GM12872 (cell line): ENCODE results near the gene CACNG8.

Experiments
- TF ChIP-seq, protein P1 (sequence below): IDR thresholded peaks from 3 replicates; pipeline ENCODE4 v1.5.1; 2011; ENCODE audit warnings: low read depth, mild to moderate bottlenecking, low read length, moderate library complexity; ENCODE audit not compliant: insufficient read depth

The CACNG8 gene

DNA sequence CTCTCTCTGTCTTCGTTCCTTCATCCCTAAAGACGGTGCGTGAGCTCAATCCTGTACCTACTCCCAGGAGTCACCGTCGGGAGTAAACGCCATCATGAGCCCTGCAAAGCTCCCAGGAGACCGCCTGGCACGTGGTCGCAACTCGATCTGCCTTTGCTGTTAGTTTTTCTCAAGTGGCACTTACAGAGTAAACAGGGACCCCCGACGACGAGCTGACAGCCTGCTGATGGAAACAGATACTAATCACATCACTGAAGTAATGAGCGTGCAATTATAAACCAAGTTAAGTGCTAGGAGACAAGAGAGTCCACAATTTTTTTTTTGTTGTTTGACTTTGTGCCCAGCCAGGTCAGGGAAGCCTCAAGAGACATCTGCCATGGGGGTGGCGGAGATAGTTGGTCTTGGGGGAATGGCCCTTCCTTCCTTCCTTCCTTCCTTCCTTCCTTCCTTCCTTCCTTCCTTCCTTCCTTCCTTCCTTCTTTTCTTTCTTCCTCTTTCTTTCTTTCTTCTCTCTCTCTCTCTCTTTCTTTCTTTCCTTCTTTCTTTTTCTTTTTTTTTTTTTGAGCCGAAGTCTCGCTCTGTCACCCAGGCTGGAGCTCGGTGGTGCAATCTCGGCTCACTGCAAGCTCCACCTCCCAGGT, 52.3 kb downstream of the CACNG8 start:
- TF ChIP-seq, protein P1, sequence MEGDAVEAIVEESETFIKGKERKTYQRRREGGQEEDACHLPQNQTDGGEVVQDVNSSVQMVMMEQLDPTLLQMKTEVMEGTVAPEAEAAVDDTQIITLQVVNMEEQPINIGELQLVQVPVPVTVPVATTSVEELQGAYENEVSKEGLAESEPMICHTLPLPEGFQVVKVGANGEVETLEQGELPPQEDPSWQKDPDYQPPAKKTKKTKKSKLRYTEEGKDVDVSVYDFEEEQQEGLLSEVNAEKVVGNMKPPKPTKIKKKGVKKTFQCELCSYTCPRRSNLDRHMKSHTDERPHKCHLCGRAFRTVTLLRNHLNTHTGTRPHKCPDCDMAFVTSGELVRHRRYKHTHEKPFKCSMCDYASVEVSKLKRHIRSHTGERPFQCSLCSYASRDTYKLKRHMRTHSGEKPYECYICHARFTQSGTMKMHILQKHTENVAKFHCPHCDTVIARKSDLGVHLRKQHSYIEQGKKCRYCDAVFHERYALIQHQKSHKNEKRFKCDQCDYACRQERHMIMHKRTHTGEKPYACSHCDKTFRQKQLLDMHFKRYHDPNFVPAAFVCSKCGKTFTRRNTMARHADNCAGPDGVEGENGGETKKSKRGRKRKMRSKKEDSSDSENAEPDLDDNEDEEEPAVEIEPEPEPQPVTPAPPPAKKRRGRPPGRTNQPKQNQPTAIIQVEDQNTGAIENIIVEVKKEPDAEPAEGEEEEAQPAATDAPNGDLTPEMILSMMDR, result no peak

DNA sequence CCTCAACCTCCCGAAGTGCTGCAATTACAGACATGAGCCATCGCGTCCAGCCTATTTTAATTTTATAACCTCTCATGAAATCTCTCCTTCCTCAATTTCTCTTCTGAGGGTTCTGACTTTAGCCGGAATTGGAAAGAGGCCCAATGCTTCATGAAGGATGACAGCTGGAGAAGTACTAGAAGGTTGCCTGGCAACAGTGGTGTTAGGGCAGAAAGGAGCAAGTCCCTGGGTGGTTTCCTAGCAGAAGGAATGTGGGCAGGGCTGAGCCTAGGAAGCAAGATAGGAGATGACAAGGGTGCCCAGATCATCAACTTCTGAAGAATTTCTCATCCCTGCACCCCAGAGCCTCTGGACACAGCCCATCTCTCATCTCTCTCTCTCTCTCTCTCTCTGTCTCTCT, 54.5 kb downstream of the CACNG8 start:
- TF ChIP-seq, protein P1, result no peak

DNA sequence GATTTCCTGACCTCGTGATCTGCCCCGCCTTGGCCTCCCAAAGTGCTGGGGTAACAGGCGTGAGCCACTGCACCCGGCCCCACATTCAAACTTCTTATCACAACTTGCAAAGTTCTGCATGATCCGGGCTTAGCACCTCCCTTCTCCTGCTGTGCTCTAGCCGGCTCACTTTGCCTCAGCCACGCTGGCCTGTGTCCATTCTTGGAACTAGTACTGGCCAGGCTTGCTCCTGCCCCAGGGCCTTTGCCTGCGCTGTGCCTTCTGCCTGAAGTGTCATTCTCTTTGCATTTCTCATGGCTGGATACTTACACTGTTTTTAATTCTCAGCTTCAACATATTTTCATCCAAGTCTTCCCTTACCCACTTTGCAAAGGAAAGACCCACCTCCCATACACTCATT, 58.6 kb downstream of the CACNG8 start:
- TF ChIP-seq, protein P1, result no peak

DNA sequence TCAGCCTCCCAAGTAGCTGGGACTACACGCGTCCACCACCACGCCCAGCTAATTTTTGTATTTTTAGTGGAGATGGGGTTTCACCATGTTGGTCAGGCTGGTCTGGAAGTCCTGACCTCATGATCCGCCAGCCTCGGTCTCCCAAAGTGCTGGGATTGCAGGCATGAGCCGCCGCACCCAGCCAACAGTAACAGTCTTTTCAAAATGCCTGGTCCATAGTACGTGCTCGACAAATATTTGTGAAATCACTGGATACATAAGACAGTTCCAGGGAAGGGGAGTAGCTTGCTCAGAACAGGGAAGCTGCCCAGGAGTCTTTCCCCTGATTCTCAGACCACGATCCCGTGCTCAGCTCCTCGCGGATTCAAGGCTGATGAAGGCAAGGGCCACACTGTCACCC, 59.2 kb downstream of the CACNG8 start:
- TF ChIP-seq, protein P1, result no peak

DNA sequence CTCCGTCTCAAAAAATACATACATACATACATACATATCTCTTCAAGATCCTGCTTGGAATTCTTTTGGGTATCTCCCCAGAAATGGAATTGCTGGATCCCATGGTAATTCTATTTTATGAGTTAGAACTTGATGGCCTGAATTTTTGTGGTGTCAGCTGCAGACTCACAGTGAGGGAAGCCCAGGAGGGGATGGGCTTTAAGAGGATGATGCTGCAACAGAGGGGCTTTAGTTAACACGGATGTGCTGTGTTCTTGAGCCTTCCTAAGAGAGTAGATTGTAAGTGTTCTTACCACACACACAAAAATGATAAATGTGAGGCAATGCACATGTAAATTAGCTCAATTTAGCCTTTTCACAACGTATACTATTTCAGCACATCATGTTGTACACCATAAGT, 60.5 kb downstream of the CACNG8 start:
- TF ChIP-seq, protein P1, result no peak

DNA sequence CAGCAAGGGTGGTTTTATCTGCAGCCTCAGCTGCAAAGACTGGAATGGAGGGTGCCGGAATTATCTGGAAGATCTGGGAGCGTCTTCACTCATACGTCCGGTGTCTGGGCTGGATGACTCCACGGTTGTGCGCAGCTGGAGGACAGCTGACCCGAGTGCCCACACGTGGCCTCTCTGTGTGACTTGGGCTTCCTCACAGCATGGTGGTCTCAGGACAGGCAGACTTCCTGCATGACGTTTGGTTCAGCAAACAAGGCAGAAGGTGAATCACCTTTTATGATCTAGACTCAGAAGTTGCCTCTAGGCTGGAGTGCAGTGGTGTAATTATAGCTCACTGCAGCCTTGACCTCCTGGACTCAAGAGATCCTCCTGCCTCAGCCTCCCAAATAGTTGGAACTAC, 61.9 kb downstream of the CACNG8 start:
- TF ChIP-seq, protein P1, result no peak

DNA sequence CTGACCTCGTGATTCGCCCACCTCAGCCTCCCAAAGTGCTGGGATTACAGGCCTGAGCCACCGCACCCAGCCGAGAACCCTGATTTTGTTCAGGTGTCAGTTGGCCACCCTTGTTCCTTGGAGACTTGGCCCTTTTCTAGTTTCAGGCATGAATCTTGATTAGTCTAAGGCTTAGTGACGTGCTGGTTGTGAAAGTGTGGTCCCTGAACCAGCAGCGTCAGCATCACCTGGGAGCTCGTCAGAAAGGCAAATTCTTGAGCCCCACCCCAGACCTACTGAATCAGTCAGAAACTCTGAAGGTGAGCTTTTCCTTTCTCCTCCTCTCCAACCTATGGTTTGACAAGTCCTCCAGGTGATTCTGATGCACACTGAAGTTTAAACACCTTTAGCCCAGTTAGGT, 63.9 kb downstream of the CACNG8 start:
- TF ChIP-seq, protein P1, result no peak

DNA sequence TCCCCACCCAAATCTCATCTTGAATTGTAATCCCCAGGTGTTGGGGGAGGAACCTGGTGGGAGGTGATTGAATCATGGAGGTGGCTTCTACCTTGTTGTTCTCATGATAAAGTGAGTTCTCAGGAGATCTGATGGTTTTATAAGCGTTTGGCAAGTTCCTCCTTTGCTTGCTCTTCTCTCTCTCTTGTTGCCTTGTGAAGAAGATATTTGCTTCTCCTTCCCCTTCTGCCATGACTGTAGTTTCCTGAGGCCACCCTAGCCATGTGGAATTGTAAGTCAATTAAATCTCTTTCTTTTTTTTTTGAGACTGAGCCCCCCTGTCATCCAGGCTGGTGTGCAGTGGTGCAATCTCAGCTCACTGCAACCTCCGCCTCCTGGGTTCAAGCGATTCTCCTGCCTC, 66.6 kb downstream of the CACNG8 start:
- TF ChIP-seq, protein P1, result no peak
